Measurements from ENCODE around the gene ZNF496. TPM values are rescaled to one million over a fixed set of nuclear protein-coding genes. Genes with fewer than 3 reads are reported as not detected.
"Not testable (repeated sequence)": the region's sequence is repeated elsewhere in the genome, so short reads cannot be mapped to it uniquely, and the experiment has no call there.

ZNF496 gene
- total and polyA plus RNA-seq, 5 donors from 2014 or later, result 2.0 to 6.0 (median 3.7) TPM

DNA sequence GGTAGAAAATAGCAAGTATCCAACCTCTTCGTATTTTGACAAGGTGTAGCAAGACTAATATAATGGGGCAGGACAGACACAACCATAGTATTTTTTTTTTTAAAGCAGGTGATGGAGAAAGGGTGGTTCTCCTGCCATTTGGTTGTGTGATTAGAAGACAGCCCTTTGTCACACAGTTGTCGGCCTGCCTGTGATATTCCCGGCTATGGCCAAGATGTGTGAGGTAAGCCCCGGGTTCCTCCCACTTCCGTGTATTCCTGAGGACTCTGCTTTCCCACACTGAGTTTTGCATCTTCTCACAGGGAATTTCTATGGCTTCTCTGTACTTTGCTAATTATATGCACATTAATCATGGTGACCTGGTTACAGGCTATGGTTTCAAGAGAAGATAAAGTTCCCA is 35.9 kb downstream of the ZNF496 start:
- H3K9me3 ChIP-seq (ENCODE audit: control insufficient read depth in 2 of 2, low read length in 2 of 2), result no peaks in the 10 kb centered on the region
- no peak overlapping the region for H3K27ac ChIP-seq (ENCODE audit: insufficient read depth, low read length, poor library complexity, severe bottlenecking)
- no peak overlapping the region for H3K27ac Mint-ChIP-seq
- H3K4me3 ChIP-seq (ENCODE audit: low read depth, low read length), result no peak overlapping the region
- H3K4me1 Mint-ChIP-seq, result peaks cover 0 to 2% (median 0%) of the 10 kb centered on the region in 4 donors
- H3K27me3 Mint-ChIP-seq, result no peaks in the 10 kb centered on the region
- H3K27me3 ChIP-seq (ENCODE audit: control insufficient read depth, insufficient read depth, low read length), result no peaks in the 10 kb centered on the region
- H3K36me3 ChIP-seq (ENCODE audit: control insufficient read depth, insufficient read depth, low read length), result no peaks in the 10 kb centered on the region
- H3K36me3 Mint-ChIP-seq, result peaks cover 9% of the 10 kb centered on the region
- H3K4me1 ChIP-seq (ENCODE audit: control insufficient read depth, insufficient read depth, low read length, poor library complexity, severe bottlenecking), result no peaks in the 10 kb centered on the region
- DNase-seq (no peak), ATAC-seq (ENCODE audit: low read depth in 2 of 2) (no peak)
- no peak overlapping the region for H3K4me3 Mint-ChIP-seq
- no peaks in the 10 kb centered on the region for H3K9me3 Mint-ChIP-seq

- Mint-ChIP-seq H3K9me3 (no peaks in the 10 kb centered on the region), H3K27me3 (no peaks in the 10 kb centered on the region), H3K4me3 (no peak overlapping the region), H3K36me3 (peaks cover 9% of the 10 kb centered on the region), H3K4me1 (peaks cover 0 to 2% (median 0%) of the 10 kb centered on the region in 4 donors), H3K27ac (no peak overlapping the region)
- Histone ChIP-seq H3K36me3 (ENCODE audit: control insufficient read depth, insufficient read depth, low read length) (no peaks in the 10 kb centered on the region), H3K4me3 (ENCODE audit: low read depth, low read length) (no peak overlapping the region), H3K27ac (ENCODE audit: insufficient read depth, low read length, poor library complexity, severe bottlenecking) (no peak overlapping the region), H3K9me3 (ENCODE audit: control insufficient read depth in 2 of 2, low read length in 2 of 2) (no peaks in the 10 kb centered on the region), H3K27me3 (ENCODE audit: control insufficient read depth, insufficient read depth, low read length) (no peaks in the 10 kb centered on the region), H3K4me1 (ENCODE audit: control insufficient read depth, insufficient read depth, low read length, poor library complexity, severe bottlenecking) (no peaks in the 10 kb centered on the region)
- ATAC-seq (ENCODE audit: low read depth in 2 of 2) (no peak), DNase-seq (no peak)
These were observed 36.4 kb downstream of the ZNF496 start for GRCh38 chr1:247295274-247295684.

- peaks cover 0 to 2% (median 0%) of the 10 kb centered on the region in 4 donors for H3K4me1 Mint-ChIP-seq
- H3K27ac Mint-ChIP-seq, result no peak overlapping the region
These were observed 37.4 kb downstream of the ZNF496 start for GRCh38 chr1:247294282-247294681.

DNA sequence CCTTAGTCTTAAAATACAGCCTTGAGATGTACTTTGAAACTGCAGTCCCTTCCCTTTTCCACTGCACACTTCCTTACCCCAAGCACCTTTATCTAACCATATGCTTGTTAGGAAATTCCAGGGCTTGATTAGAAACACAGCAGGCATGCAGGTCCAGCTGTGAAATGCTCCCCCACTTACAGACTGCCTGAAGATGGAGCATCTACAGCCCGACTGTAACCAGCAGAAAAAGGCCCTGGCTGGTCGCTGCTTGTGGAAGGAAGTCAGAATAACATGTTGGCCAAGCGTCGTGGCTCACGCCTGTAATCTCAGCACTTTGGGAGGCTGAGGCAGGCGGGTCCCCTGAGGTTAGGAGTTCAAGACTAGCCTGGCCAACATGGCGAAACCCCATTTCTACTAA is 38.6 kb downstream of the ZNF496 start:
- Histone ChIP-seq H3K27me3 (ENCODE audit: control insufficient read depth, insufficient read depth, low read length) (no peaks in the 10 kb centered on the region), H3K4me1 (ENCODE audit: control insufficient read depth, insufficient read depth, low read length, poor library complexity, severe bottlenecking) (no peaks in the 10 kb centered on the region), H3K4me3 (ENCODE audit: low read depth, low read length) (no peak overlapping the region), H3K36me3 (ENCODE audit: control insufficient read depth, insufficient read depth, low read length) (no peaks in the 10 kb centered on the region), H3K9me3 (ENCODE audit: control insufficient read depth in 2 of 2, low read length in 2 of 2) (no peaks in the 10 kb centered on the region), H3K27ac (ENCODE audit: insufficient read depth, low read length, poor library complexity, severe bottlenecking) (no peak overlapping the region)
- DNase-seq, result no peak
- H3K4me3 Mint-ChIP-seq, result no peak overlapping the region
- peak overlapping the region in 1 of 3 donors; percentile 5 for H3K27ac Mint-ChIP-seq
- H3K27me3 Mint-ChIP-seq, result no peaks in the 10 kb centered on the region
- no peak for ATAC-seq (ENCODE audit: low read depth in 2 of 2)
- no peaks in the 10 kb centered on the region for H3K36me3 Mint-ChIP-seq
- peaks cover 0 to 12% (median 2%) of the 10 kb centered on the region in 7 donors for H3K9me3 Mint-ChIP-seq
- H3K4me1 Mint-ChIP-seq, result no peaks in the 10 kb centered on the region

More at GRCh38 chr1:247294282-247294681, 37.4 kb downstream of the ZNF496 start:
- H3K27me3 ChIP-seq (ENCODE audit: control insufficient read depth, insufficient read depth, low read length), result no peaks in the 10 kb centered on the region
- no peaks in the 10 kb centered on the region for H3K4me1 ChIP-seq (ENCODE audit: control insufficient read depth, insufficient read depth, low read length, poor library complexity, severe bottlenecking)
- no peaks in the 10 kb centered on the region for H3K27me3 Mint-ChIP-seq
- H3K4me3 ChIP-seq (ENCODE audit: low read depth, low read length), result no peak overlapping the region
- ATAC-seq (ENCODE audit: low read depth in 2 of 2) (no peak), DNase-seq (no peak)
- no peaks in the 10 kb centered on the region for H3K36me3 ChIP-seq (ENCODE audit: control insufficient read depth, insufficient read depth, low read length)
- no peak overlapping the region for H3K27ac ChIP-seq (ENCODE audit: insufficient read depth, low read length, poor library complexity, severe bottlenecking)
- no peaks in the 10 kb centered on the region for H3K9me3 ChIP-seq (ENCODE audit: control insufficient read depth in 2 of 2, low read length in 2 of 2)
- H3K9me3 Mint-ChIP-seq, result peaks cover 0 to 3% (median 0%) of the 10 kb centered on the region in 7 donors
- H3K36me3 Mint-ChIP-seq, result peaks cover 7% of the 10 kb centered on the region
- H3K4me3 Mint-ChIP-seq, result no peak overlapping the region

DNA sequence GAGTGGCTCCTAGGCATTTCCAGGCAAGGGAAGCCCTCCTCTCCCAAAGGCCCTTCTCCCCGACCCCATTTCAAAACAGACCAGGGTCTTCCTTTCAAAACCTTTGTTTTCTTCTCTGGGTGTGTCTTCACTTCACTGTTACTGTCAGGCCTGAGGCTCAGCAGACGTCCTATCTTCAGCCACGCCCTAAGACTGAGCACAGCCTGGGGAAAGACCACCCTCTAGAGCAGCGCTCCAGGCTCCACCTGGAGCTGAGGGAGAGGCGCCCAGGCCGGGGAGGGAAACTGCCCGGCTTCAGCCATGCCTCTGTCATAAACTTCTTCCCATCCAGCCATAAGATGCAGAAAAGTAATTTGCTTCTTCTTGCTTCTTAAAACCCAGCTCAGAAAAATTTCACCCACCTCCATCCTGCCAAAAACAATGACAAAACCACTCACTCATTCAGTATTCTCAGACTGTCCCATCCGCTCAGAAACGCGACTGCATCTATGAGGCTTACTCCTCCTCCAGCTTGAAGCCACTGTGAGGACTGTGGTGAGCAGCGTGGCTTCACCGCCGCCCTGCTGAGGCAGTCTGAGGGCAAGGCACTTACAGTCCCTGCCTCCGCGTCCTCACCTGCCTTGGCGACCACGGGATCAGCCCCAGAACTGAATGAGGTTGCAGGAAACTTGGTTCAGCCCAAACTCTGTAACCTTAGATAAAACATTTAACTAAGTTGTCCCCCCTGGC is 39.7 kb downstream of the ZNF496 start:
- H3K27me3 Mint-ChIP-seq, result no peaks in the 10 kb centered on the region
- no peaks in the 10 kb centered on the region for H3K36me3 Mint-ChIP-seq
- Histone ChIP-seq H3K4me3 (ENCODE audit: low read depth, low read length) (no peak overlapping the region), H3K27me3 (ENCODE audit: control insufficient read depth, insufficient read depth, low read length) (no peaks in the 10 kb centered on the region), H3K36me3 (ENCODE audit: control insufficient read depth, insufficient read depth, low read length) (no peaks in the 10 kb centered on the region), H3K4me1 (ENCODE audit: control insufficient read depth, insufficient read depth, low read length, poor library complexity, severe bottlenecking) (no peaks in the 10 kb centered on the region), H3K9me3 (ENCODE audit: control insufficient read depth in 2 of 2, low read length in 2 of 2) (no peaks in the 10 kb centered on the region), H3K27ac (ENCODE audit: insufficient read depth, low read length, poor library complexity, severe bottlenecking) (no peak overlapping the region)
- no peak overlapping the region for H3K4me3 Mint-ChIP-seq
- no peak for DNase-seq
- ATAC-seq (ENCODE audit: low read depth in 2 of 2), result no peak
- peaks cover 0 to 17% (median 5%) of the 10 kb centered on the region in 7 donors for H3K9me3 Mint-ChIP-seq
- no peak overlapping the region for H3K27ac Mint-ChIP-seq
- no peaks in the 10 kb centered on the region for H3K4me1 Mint-ChIP-seq

DNA sequence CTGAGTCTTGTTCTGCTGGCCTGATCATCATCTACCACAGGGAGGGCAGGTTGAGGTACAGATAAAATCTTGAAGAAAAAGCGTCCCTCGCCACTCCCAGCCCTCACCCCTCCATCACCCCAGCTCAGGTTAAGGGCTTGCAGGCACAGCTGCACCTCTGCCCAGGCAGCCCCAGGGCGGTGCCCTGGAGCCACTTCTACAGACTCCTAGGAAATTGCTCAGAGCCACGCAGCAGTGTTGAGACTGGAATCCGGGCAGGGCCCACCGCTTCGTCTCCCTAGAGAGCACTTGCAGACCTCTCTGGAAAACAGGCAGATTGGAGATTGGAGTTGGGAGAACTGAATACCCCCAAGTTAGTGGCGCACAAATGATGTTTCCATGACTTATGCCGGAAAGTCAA is 40.5 kb downstream of the ZNF496 start:
- no peaks in the 10 kb centered on the region for H3K36me3 Mint-ChIP-seq
- no peak overlapping the region for H3K4me3 ChIP-seq (ENCODE audit: low read depth, low read length)
- H3K27ac Mint-ChIP-seq, result no peak overlapping the region
- H3K9me3 ChIP-seq (ENCODE audit: control insufficient read depth in 2 of 2, low read length in 2 of 2), result peaks cover 0 to 5% of the 10 kb centered on the region in 2 experiments
- no peaks in the 10 kb centered on the region for H3K27me3 Mint-ChIP-seq
- ATAC-seq (ENCODE audit: low read depth in 2 of 2) (no peak), DNase-seq (no peak)
- H3K9me3 Mint-ChIP-seq, result peaks cover 0 to 17% (median 5%) of the 10 kb centered on the region in 7 donors
- H3K4me1 ChIP-seq (ENCODE audit: control insufficient read depth, insufficient read depth, low read length, poor library complexity, severe bottlenecking), result no peaks in the 10 kb centered on the region
- no peak overlapping the region for H3K27ac ChIP-seq (ENCODE audit: insufficient read depth, low read length, poor library complexity, severe bottlenecking)
- H3K27me3 ChIP-seq (ENCODE audit: control insufficient read depth, insufficient read depth, low read length), result no peaks in the 10 kb centered on the region
- H3K4me1 Mint-ChIP-seq, result no peaks in the 10 kb centered on the region
- H3K36me3 ChIP-seq (ENCODE audit: control insufficient read depth, insufficient read depth, low read length), result no peaks in the 10 kb centered on the region
- H3K4me3 Mint-ChIP-seq, result no peak overlapping the region

DNA sequence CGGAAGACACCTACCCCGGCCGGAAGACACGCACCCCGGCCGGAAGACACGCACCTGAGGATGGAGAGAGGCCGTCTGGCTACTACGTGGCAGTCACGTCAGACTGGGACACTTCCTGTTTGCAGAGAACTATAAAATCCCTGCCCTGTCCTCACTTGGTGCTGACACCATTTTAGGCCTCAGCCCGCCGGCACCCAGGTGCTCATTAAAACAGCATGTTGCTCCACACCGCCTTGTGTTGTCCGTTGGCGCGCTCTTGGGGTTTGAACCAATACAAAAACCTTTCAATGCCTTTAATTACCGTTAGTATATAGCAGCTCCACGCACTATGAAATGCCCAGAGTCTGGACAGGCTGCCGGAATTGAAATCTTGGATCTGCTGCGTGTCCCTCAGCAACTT is 41.1 kb downstream of the ZNF496 start:
- no peaks in the 10 kb centered on the region for H3K27me3 ChIP-seq (ENCODE audit: control insufficient read depth, insufficient read depth, low read length)
- no peak overlapping the region for H3K27ac Mint-ChIP-seq
- H3K27me3 Mint-ChIP-seq, result no peaks in the 10 kb centered on the region
- no peaks in the 10 kb centered on the region for H3K4me1 Mint-ChIP-seq
- H3K4me3 ChIP-seq (ENCODE audit: low read depth, low read length), result no peak overlapping the region
- DNase-seq (no peak), ATAC-seq (ENCODE audit: low read depth in 2 of 2) (no peak)
- no peaks in the 10 kb centered on the region for H3K36me3 ChIP-seq (ENCODE audit: control insufficient read depth, insufficient read depth, low read length)
- H3K27ac ChIP-seq (ENCODE audit: insufficient read depth, low read length, poor library complexity, severe bottlenecking), result no peak overlapping the region
- H3K36me3 Mint-ChIP-seq, result no peaks in the 10 kb centered on the region
- H3K9me3 ChIP-seq (ENCODE audit: control insufficient read depth in 2 of 2, low read length in 2 of 2), result peaks cover 0 to 7% of the 10 kb centered on the region in 2 experiments
- H3K4me3 Mint-ChIP-seq, result no peak overlapping the region
- peaks cover 0 to 17% (median 8%) of the 10 kb centered on the region in 7 donors for H3K9me3 Mint-ChIP-seq
- no peaks in the 10 kb centered on the region for H3K4me1 ChIP-seq (ENCODE audit: control insufficient read depth, insufficient read depth, low read length, poor library complexity, severe bottlenecking)

GRCh38 chr1:247289274-247289892 is 42.3 kb downstream of the ZNF496 start:
- not testable (repeated sequence) for H3K36me3 ChIP-seq (ENCODE audit: control insufficient read depth, insufficient read depth, low read length); H3K27me3 ChIP-seq (ENCODE audit: control insufficient read depth, insufficient read depth, low read length); H3K27ac Mint-ChIP-seq; ATAC-seq (ENCODE audit: low read depth in 2 of 2); H3K4me3 ChIP-seq (ENCODE audit: low read depth, low read length); H3K4me1 ChIP-seq (ENCODE audit: control insufficient read depth, insufficient read depth, low read length, poor library complexity, severe bottlenecking); H3K4me1 Mint-ChIP-seq; H3K27ac ChIP-seq (ENCODE audit: insufficient read depth, low read length, poor library complexity, severe bottlenecking); DNase-seq; H3K4me3 Mint-ChIP-seq; H3K9me3 ChIP-seq (ENCODE audit: control insufficient read depth in 2 of 2, low read length in 2 of 2); H3K36me3 Mint-ChIP-seq; H3K27me3 Mint-ChIP-seq
- peaks cover 0 to 17% (median 8%) of the 10 kb centered on the region in 7 donors for H3K9me3 Mint-ChIP-seq
